Activated CD4-positive, CD25-positive, alpha-beta regulatory T cell treated with anti-CD3 and anti-CD28 coated beads, Interleukin-2, amount 50 U/mL, for 16 hours (primary cell): ENCODE results near the gene NOL4L.

Experiments
- DNase-seq: peaks from one replicate; pipeline ENCODE4 v3.0.0-alpha.2; 2020; ENCODE audit warnings: low read depth, low spot score

The NOL4L gene

GRCh38 chr20:32541323-32542258 lies 43.5 kb downstream of the NOL4L start:
- no peak for DNase-seq

GRCh38 chr20:32539817-32540675 lies 45.1 kb downstream of the NOL4L start:
- peak; percentile 38 for DNase-seq

GRCh38 chr20:32539026-32539816 lies 45.9 kb downstream of the NOL4L start:
- DNase-seq, result no peak

- no peak for DNase-seq
These were observed 46.6 kb downstream of the NOL4L start for GRCh38 chr20:32538526-32538939.

GRCh38 chr20:32537657-32538525 lies 47.2 kb downstream of the NOL4L start:
- no peak for DNase-seq

- peak; percentile 33 for DNase-seq
These were observed 48.1 kb downstream of the NOL4L start for GRCh38 chr20:32536851-32537656.

GRCh38 chr20:32535953-32536823 lies 48.9 kb downstream of the NOL4L start:
- DNase-seq, result peak; percentile 65

- no peak for DNase-seq
These were observed 49.7 kb downstream of the NOL4L start for GRCh38 chr20:32535316-32535952.

GRCh38 chr20:32534661-32535240 lies 50.4 kb downstream of the NOL4L start:
- no peak for DNase-seq

GRCh38 chr20:32533732-32534131 lies 51.4 kb downstream of the NOL4L start:
- DNase-seq, result no peak

- no peak for DNase-seq
These were observed 52.9 kb downstream of the NOL4L start for GRCh38 chr20:32532246-32532645.

GRCh38 chr20:32528905-32529670 lies 56.0 kb downstream of the NOL4L start:
- no peak for DNase-seq

- no peak for DNase-seq
These were observed 56.8 kb downstream of the NOL4L start for GRCh38 chr20:32528171-32528891.

GRCh38 chr20:32527447-32528055 lies 57.6 kb downstream of the NOL4L start:
- DNase-seq, result no peak

- DNase-seq, result no peak
These were observed 58.1 kb downstream of the NOL4L start for GRCh38 chr20:32527052-32527446.

GRCh38 chr20:32526541-32526940 lies 58.6 kb downstream of the NOL4L start:
- no peak for DNase-seq
